IPS DF 4.7 (cell line): ENCODE data around the gene SETD2.
"Not testable (repeated sequence)": the region's sequence is repeated elsewhere in the genome, so short reads cannot be mapped to it uniquely, and the experiment has no call there.

Source experiments
- DNase-seq: peaks from one replicate; pipeline ENCODE4 v3.0.0-alpha.2; 2013; ENCODE audit warnings: low spot score; ENCODE audit errors: extremely low read depth

The SETD2 gene

DNA sequence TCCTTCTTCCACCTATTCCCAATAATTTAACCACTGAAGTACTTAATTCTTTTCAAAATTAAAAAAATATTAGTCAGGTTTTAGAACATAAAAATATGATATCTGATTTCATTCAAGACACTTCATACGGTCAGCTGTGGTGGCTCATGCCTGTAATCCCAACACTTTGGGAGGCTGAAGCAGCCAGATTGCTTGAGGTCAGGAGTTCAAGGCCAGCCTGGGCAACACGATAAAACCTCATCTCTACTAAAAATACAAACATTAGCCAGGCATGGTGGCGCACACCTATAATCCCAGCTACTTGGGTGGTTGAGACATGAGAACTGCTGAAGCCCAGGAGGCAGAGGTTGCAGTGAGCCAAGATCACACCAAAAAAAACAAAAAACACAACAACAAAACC lies 127.8 kb downstream of the SETD2 start:
- no peak for DNase-seq

DNA sequence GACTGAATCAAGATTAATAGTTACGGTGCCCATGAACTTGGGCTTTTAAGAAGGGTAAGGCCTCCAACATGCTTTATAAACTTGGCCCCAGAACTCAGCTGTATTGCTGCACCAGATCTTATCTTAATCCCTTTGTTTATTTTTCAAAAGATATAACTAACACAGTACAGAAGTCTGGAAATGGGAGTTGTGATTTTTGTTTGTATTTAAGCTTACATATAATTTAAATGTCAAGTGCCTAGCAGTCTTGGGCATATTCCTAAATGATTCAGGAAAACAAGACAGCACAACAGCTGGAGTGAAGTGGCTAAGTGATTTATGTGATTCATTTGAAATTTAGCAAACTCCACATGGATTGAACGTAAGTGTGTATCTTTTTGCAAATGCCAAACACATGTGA lies 128.3 kb downstream of the SETD2 start:
- no peak for DNase-seq

DNA sequence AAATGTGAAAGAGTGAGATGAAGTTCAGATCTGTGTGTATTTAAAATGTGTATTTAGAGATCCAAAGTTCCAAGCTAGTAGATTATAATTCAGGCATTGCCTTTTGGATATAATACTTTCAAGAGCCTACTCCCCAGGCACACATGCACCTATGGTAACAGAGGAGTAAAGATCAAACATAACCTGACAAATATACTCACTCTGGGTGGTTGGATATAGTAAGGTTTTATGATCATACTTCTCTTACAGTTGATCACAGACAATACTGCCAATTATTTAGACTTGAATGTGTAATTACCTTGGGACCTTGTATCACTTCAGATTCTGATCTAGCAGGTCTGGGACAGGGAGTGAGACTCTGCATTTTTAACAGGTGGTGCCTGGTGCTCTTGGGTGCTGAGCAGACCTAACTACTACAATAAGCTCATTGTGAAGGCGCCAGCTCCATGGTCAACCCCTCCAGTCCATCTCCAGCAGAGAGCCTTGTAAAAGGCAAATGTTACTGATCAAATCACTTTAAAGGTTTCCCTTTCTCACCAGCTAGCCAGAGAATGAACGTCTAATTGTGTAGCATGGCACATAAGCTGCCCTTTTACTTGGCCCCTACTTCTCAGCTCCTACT lies 128.9 kb downstream of the SETD2 start:
- DNase-seq: no peak

DNA sequence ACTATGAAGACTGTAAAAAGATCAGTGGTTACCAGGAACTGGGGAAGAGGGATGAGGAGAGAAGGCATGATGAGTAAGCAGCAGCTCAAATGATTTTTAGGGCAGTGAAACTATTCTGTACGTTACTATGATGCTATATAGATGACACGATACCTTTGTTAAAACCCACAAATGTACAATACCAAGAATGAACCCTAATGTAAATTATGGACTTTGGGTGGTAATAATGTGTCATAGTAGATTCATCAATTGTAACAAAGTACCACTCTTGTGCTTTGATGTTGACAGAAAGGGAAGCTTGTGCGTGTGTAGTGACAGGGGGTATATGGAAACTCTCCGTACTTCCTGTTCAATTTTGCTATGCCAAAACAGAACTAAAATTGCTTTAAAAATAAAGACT lies 132.9 kb downstream of the SETD2 start:
- not testable (repeated sequence) for DNase-seq

DNA sequence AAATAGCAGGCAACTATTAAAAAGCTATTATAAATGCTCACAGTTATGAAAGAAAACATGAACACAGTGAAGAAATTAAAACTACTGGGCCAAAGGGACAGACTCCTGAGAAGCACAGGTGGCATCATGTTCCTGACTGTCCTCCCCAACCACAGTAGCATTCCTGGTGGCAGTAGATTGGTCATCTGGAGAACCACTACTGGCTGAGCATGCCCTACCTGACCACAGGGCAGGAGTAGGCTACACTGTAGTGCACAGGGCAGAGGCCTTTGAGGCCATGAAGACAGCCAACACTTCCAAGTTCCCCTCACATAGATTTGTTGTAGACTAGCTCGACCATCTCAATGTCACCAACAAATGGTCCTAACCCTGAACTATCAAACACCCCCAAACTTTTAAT lies 135.2 kb downstream of the SETD2 start:
- DNase-seq: no peak

DNA sequence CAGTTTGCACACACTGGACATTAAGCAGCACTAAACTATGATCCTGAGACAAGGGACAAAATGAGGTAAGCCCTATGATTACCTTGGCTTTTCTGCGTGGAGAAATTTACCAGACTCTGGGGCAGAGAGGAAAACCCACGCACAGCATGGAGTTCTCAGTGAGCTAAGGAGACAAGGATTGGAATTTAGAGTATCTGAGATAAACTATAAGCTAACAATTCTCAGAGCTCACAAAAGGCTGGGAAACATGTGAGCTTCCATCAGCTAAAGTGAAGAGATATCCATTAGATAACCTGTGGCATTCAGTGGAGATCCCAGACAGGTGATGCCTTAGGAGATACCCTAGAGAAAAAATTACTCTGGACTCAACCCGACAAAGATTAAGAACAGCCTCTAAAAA lies 135.8 kb downstream of the SETD2 start:
- no peak for DNase-seq

DNA sequence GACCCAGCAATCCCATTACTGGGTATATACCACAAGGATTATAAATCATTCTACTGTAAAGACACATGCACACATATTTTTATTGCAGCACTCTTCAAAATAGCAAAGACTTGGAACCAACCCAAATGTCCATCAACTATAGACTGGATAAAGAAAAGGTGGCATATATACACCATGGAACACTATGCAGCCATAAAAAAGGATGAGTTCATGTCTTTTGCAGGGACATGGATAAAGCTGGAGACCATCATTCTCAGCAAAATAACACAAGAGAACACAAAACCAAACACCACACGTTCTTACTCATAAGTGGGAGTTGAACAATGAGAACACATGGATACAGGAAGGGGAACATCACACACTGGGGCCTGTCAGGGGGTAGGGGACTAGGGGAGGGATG lies 137.5 kb downstream of the SETD2 start:
- not testable (repeated sequence) for DNase-seq

DNA sequence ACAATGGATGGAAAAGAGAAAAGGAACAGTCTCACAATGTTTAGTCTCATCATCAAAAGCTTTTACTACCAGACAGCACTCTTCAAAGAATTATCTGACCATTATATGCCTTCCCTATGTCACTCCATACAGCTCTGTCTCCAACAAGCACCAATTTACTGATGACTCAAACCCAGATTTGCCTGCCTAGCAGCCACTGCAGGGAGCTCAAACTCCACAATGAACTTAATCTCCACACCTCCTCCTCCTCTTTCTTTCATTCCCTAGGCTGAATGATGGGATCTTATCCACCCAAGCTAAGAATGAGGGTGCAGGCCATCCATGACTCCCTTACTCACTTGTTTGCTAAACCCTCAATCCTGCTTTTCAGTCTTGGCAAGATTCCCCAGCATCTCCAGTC lies 139.0 kb downstream of the SETD2 start:
- DNase-seq: no peak

DNA sequence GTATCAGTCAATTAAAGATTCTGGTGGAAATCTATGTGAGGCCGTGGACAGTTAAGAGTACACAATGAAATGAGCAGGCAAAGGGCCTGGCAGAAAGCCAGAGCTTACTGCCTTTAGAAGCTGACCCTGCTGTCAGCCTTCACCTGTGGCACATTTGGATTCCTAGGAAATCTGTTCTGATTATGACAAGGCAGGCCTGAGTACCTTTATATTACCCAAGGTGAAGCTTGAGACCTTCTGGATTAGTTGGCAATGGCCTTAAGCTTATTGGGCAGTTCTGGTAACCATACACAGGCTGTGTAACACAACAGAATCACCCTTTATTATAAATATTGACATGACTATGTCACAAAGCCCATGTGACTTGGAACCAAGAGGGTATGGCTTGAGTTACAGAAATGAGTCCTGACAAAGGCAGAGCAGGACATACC lies 141.3 kb downstream of the SETD2 start:
- DNase-seq: no peak

DNA sequence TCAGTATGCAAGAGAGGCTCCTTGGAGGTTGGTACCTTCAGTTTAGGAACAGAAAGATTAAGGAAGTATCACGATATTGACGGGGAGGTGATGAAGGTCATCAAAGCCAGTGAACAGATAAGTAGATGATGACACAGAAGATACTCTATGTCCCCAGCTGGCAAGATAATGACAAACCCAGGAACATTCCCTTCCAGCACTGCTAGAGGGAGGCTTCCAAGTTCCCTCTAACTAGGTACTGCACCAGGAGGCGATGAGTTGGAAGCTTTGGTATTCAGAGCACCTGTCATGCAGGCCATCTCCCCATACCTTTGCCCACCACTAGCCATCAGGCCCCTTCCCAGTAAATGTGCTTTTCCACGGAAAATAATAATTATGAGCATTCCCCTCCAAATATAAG lies 143.6 kb downstream of the SETD2 start:
- DNase-seq: no peak

DNA sequence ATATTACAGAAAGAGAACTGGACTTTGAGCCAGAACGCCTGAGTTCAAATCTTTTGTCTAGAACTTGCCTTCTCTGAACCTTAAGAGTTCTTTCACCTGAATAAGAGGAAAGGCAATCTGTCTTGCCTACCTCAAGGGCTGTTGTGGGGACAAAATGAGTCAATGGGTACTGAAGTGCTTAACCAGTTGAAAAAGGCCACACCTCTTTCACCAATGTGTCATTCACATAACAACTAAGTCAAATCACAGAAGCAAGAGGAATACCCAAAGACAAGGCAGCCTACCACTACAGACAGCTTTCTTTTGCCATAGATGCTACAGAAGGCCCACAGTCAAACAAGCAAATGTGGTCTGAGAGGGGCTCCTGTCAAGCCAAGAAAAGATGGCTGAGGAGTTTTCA lies 144.7 kb downstream of the SETD2 start:
- no peak for DNase-seq

DNA sequence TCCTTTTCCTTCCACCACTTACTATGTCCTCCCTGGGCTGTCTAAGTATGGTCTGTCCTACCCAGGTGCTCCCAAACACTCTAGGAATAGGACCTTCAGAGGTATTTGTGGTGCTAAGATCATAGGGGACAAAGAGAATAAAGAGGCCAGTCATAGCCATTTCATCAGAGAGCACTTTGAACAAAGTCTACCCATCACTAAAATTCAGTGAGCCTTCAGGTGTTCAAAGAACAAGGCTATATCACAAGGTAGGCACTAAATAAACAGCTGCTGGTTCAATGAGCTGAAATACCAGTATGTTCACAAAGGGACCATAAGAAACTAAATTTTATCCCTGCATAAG lies 145.7 kb downstream of the SETD2 start:
- no peak for DNase-seq

DNA sequence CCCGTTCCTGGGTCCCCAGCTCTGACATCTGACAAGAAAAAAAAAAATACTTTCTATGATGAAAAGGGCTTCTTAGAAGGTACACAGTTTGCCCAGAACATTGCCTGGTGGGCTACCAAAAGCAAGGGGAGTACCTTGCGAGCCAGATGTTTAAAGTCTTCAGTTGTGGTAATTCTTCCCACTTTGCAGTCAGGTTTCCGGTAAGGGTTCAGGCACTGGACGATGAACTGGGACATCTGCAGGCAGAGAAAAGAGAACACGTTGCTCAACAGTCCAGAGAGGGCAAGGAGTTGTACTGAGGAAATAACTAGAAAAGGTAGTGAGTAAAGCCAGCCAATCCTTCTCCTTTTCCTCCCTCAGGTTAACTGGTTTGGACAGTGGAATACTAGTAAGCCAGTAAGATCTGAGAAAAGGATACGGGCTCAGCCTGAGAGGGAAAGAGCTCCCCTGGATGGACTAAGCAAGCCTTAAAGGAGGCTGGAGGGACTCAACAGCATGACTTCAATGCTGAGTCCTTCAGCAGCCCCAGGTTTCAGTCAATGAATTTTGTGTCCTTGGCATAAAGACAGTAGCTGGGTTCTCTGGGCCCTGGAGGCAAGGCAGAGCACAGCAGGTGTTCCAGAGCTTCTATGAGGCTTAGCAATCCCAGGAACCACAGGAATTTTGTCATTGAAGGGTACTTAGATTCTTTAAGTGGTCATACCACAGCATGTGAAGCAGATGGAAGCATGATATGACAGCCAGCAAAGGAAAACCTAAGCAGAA lies 146.2 kb downstream of the SETD2 start:
- DNase-seq: no peak

DNA sequence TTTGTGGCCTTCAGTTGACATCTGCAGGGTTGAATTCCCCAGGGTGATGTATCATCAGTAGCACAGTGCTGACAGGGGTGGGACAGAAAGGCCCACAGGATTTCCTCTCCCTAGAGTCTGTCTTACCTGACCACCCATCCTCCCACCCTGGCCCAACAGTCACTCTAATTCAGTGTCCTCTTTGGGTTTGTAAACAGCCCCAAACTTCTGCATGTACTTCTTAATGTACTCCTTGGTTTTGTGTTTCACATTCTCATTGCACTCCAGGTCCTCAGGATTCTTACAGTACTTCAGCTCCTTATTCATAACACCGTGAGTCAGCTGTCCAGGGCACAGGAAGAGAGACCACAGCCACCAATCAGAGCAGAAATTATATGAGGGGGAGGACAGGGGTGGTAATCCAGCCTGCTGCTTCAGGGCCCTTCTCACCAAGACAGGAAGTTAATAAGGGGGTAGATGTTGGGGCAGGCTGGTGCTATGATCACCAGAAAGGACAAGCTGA lies 146.9 kb downstream of the SETD2 start:
- no peak for DNase-seq

DNA sequence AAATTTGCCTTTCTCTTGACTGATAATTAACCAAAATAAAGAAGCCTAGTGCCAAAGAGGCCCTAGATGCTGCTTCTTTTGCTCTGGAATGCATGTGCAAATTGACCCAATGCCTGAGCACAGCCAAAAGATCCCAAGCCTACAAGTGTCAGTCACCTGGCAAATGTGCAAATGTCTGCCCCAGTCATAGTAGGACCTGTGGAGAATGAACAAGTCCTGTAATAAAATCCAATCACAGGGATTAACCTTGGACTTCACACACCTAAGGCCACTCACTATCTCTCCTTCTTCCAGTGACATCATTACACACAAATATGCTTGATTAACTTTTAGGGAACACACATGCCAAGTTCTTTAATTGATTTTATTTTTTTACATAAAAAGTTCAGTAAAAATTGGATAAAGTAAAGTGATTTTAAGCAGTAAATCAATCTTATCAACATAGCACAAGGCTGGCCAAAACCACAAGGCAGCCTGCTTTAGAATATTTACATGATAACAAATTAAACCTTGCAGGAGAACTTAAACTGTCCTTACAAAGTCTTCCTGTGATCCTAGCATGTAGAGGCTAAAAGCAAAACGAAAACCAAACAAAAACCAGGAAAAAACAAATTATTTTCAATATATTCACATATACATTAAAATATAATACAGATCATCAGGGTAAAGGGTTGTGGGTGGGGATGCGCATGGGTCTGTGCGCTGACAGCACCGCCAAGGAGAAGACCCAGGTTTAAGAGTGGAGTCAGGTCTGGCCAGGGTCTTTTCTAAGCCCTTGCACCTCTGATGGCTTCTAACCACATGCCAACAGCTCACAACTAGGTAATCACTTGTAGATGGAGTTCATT lies 147.6 kb downstream of the SETD2 start:
- DNase-seq: no peak

DNA sequence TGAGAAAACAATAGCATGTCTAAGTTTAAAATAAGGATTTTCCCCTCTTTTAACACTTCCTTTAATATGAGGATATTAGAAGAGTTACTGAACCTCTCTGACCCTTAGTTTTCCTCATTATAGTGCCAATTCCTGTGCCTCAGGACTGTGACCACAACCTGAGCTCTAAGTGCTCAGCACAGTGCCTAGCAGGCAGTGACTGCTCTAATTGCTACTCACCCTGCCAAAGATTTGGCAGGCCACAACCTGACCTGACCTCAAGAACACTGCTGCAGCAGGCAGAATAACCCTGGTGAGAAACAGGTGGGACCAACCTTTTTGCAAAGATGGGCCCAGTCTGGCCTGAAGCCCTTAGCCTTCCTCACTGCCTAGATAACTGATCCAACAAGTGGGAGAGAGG lies 148.8 kb downstream of the SETD2 start:
- DNase-seq: no peak

DNA sequence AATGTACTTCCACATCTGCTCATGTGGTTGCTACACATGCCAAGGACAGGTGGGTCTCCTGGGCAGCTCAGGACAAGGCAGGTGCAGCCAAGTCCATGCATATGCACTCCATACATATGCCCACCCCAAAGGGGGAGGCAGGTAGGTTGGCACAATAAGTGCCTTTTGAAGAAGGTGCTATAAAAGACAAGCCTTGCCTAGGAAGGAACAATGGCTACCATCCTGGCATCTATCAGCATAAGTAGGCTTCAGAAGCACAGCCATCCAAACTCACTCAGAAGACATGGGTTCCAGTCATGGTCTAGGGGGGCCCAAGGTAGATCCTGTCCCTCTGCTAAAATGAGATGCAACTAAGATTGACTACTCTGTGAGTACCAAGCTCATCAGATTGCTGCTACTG lies 149.9 kb downstream of the SETD2 start:
- no peak for DNase-seq

DNA sequence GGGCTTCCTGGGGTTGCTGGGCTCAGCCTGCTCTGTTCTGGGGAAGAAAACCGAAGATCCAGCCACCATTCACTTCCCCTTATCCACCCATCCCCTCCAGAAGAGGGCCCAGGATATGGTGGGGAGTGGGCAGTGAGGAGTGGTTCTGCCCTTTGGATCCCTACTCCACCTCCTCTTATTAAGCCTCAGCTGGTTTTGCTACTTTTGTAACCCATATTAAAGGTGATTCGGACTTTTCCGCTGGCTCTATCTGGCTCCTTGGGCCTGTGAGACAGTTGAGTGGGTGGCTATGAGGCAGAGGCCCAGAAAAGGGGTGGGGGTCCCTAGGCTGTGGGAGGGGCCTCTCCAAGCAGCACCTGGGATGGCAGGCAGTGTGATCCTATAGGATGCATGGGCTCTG lies 150.7 kb downstream of the SETD2 start:
- no peak for DNase-seq

DNA sequence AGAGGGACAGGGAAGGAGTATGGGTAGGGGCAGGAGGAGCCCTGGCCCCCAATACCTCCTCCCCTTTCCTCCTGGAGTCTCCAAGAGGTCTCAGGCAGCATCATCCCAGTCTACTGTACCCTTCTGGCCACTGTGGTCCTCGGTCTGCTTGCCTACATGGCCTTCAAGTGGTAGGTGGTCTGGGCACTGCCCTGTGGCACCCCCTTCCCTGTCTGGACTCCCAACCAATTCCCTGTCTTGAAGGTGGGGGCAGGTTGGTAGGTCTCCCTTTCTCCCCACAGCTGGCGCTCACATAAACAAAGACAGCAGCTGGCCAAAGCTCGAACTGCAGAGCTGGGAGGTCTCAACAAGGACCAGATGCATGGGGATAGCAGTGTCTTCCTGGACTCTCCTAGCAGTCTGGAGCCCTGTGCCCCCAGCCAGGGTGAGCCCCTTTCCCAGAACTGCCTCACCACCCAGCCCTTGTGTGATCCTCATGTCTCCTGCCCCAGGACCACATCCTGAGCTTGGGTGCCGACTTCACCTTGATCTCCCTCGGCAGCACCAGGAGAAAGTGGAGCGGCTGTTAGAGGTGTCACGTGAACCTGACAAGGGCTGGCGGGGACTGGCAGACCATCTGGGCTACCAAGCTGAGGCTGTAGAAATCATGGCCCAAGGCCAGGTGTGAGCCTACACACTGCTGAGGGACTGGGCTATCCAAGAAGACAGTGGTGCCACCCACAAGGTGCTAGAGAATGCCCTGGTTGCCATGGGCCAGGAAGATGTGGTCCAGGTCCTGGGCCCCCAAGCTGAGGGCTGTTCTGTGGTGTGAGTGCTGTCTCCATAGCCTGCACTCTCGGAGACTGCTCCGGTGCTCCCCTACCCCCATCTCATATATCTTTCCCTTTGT lies 151.3 kb downstream of the SETD2 start:
- DNase-seq: no peak

DNA sequence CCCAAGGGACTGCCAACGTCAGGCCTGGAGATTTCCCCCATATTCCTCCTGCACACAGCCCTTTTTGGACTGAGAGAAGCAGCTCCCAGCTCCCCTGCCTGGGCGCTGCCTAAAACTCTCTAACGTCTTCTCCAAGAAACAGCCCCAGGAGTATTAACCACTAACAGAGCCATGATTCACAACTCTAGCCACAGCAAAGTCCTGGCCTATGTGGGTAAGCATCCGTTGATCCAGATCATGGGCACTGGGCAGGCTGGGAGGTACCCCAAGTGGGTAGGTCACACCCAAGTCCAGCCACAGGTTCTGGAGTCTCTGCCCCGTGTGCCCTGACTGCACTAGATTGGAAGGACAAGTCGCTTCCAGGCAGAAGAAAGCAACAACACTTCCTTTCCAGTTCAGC lies 152.5 kb downstream of the SETD2 start:
- no peak for DNase-seq

DNA sequence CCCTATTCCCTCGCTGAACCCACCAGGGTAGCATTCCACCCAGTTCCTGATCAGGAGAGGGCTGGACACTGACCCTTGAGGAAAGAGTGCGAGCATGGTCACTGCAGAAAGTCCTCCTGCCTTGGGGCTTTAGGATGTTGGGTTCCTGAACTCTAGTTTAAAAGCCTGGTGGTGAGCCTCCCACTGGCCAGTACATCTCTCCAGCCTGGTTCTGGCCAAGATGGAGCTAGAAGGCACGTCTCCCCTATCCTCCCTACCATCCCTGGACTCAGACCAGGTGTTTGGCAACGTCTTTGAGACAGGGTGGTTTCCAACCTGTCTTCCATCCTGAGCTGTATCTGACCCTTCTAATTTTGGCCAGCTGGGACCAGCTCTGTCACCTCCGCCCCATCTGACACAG lies 153.0 kb downstream of the SETD2 start:
- DNase-seq: no peak
